Left ventricle myocardium inferior (tissue), 1 donor: Measurements from ENCODE around the gene NPIPA1. TPM values are rescaled to one million over a fixed set of nuclear protein-coding genes. Genes with fewer than 3 reads are reported as not detected.
"Not testable (repeated sequence)": the region's sequence is repeated elsewhere in the genome, so short reads cannot be mapped to it uniquely, and the experiment has no call there.

ENCODE experiments used
- DNase-seq: peaks from one replicate; pipeline ENCODE4 v3.0.0-alpha.2; 2020
- H3K27ac ChIP-seq: fragments of 200-600 bp; replicated peaks from 2 replicates; pipeline ENCODE4 v1.8.0; 2021
- H3K27me3 ChIP-seq: fragments of 200-600 bp; 2 replicates; pipeline ENCODE4 v1.8.0; 2021; ENCODE audit warnings: low read depth
- H3K36me3 ChIP-seq: fragments of 200-600 bp; 2 replicates; pipeline ENCODE4 v1.8.0; 2021
- H3K4me1 ChIP-seq: fragments of 200-600 bp; 2 replicates; pipeline ENCODE4 v1.8.0; 2021
- H3K4me3 ChIP-seq: fragments of 200-600 bp; 2 replicates; pipeline ENCODE4 v1.8.0; 2021; ENCODE audit warnings: mild to moderate bottlenecking, moderate library complexity
- H3K9me3 ChIP-seq: fragments of 200-600 bp; replicated peaks from 2 replicates; pipeline ENCODE4 v1.8.0; 2021
- CTCF ChIP-seq: fragments of 200-600 bp; IDR thresholded peaks from 2 replicates; pipeline ENCODE4 v1.8.0; 2021; ENCODE audit warnings: antibody characterized with exemption, mild to moderate bottlenecking, borderline replicate concordance
- intact Hi-C: fragments of 100-400 bp; cut with micrococcal nuclease; formaldehyde crosslinking; loops from one replicate; pipeline ENCODE4 v1.11.0; 2022
- long read RNA-seq: library from polyadenylated mRNA; unstranded; transcript quantifications from one replicate; pipeline ENCODE4 v2.0.0, GENCODE V29; 2021
- total RNA-seq: library from RNA; stranded (reverse); fragmentation: NEBNext Ultra II Directional; extraction: Animal tissue kit (Norgen Biotek cat#: 25700); gene quantifications from one replicate; pipeline ENCODE4 v1.2.1, GENCODE V29; 2021
- donor health status: DM: no; HTN: yes; CAD: no; lungs with severe emphysema.

NPIPA1 gene
- 49.2 TPM for total RNA-seq
- long read RNA-seq, partial matches to known transcripts: 2 of 3 reads
- long read RNA-seq, other reads (novel, unspliced or antisense): 1 of 3 reads

- H3K27ac ChIP-seq, intact Hi-C loops, H3K4me3 ChIP-seq, H3K27me3 ChIP-seq, H3K4me1 ChIP-seq, H3K36me3 ChIP-seq, DNase-seq, H3K9me3 ChIP-seq: not testable (repeated sequence)
Measured at GRCh38 chr16:14937143-14937542, at the start of gene NPIPA1. NPIPA1 (plus strand) TSS chr16:14937443; CDS start chr16:14937443, 0 bp downstream.

GRCh38 chr16:14892111-14892510 lies 45.1 kb upstream of the NPIPA1 start:
- DNase-seq, H3K9me3 ChIP-seq, H3K27ac ChIP-seq, H3K4me3 ChIP-seq, H3K36me3 ChIP-seq, H3K4me1 ChIP-seq, H3K27me3 ChIP-seq, intact Hi-C loops: not testable (repeated sequence)

- H3K36me3 ChIP-seq, H3K4me3 ChIP-seq, H3K27ac ChIP-seq, H3K9me3 ChIP-seq, H3K4me1 ChIP-seq, H3K27me3 ChIP-seq, intact Hi-C loops, DNase-seq: not testable (repeated sequence)
Measured at GRCh38 chr16:14895382-14895781, 41.9 kb upstream of the NPIPA1 start.

GRCh38 chr16:14896023-14896422 lies 41.2 kb upstream of the NPIPA1 start:
- H3K27me3 ChIP-seq, H3K36me3 ChIP-seq, intact Hi-C loops, H3K4me3 ChIP-seq, H3K27ac ChIP-seq, H3K9me3 ChIP-seq, H3K4me1 ChIP-seq, DNase-seq: not testable (repeated sequence)

- H3K9me3 ChIP-seq, intact Hi-C loops, DNase-seq, H3K27ac ChIP-seq, H3K4me3 ChIP-seq, H3K36me3 ChIP-seq, H3K4me1 ChIP-seq, H3K27me3 ChIP-seq: not testable (repeated sequence)
- peak; percentile 45 for TF ChIP-seq CTCF
Measured at GRCh38 chr16:14897006-14897664, 40.1 kb upstream of the NPIPA1 start.

- DNase-seq, H3K36me3 ChIP-seq, H3K9me3 ChIP-seq, H3K27ac ChIP-seq, intact Hi-C loops, H3K27me3 ChIP-seq, H3K4me3 ChIP-seq, H3K4me1 ChIP-seq: not testable (repeated sequence)
Measured at GRCh38 chr16:14898162-14898561, 39.1 kb upstream of the NPIPA1 start.

GRCh38 chr16:14903191-14903957 lies 33.9 kb upstream of the NPIPA1 start:
- DNase-seq, H3K4me3 ChIP-seq, H3K4me1 ChIP-seq, H3K9me3 ChIP-seq, H3K27me3 ChIP-seq, H3K27ac ChIP-seq, intact Hi-C loops, H3K36me3 ChIP-seq: not testable (repeated sequence)

- H3K9me3 ChIP-seq, H3K4me3 ChIP-seq, H3K36me3 ChIP-seq, H3K4me1 ChIP-seq, intact Hi-C loops, H3K27ac ChIP-seq, DNase-seq, H3K27me3 ChIP-seq: not testable (repeated sequence)
Measured at GRCh38 chr16:14909744-14910143, 27.5 kb upstream of the NPIPA1 start.

- DNase-seq, H3K27ac ChIP-seq, H3K27me3 ChIP-seq, H3K9me3 ChIP-seq, H3K4me3 ChIP-seq, intact Hi-C loops, H3K36me3 ChIP-seq, H3K4me1 ChIP-seq: not testable (repeated sequence)
Measured at GRCh38 chr16:14910833-14911629, 26.2 kb upstream of the NPIPA1 start.

GRCh38 chr16:14911954-14912353 lies 25.3 kb upstream of the NPIPA1 start:
- DNase-seq: peak; percentile 79
- H3K36me3 ChIP-seq, H3K27me3 ChIP-seq, H3K4me1 ChIP-seq, intact Hi-C loops, H3K9me3 ChIP-seq: not testable (repeated sequence)
- peak overlapping the region; percentile 86 for H3K27ac ChIP-seq
- H3K4me3 ChIP-seq: peak overlapping the region; percentile 73

- H3K27ac ChIP-seq, DNase-seq, H3K4me3 ChIP-seq, H3K9me3 ChIP-seq, H3K4me1 ChIP-seq, H3K27me3 ChIP-seq, intact Hi-C loops, H3K36me3 ChIP-seq: not testable (repeated sequence)
Measured at GRCh38 chr16:14912588-14912987, 24.7 kb upstream of the NPIPA1 start.

GRCh38 chr16:14918504-14918903 lies 18.7 kb upstream of the NPIPA1 start:
- DNase-seq, H3K4me1 ChIP-seq, H3K27ac ChIP-seq, intact Hi-C loops, H3K9me3 ChIP-seq, H3K4me3 ChIP-seq, H3K27me3 ChIP-seq, H3K36me3 ChIP-seq: not testable (repeated sequence)
